Stimulated activated memory B cell treated with anti-CD40 and anti-IgM and Interleukin-4, amounts not matched to agents 10 μg/mL and 1 μg/mL and 100 μg/mL, for 72 hours (primary cell): ENCODE results near the gene WDR70.
"Not testable (repeated sequence)": the region's sequence is repeated elsewhere in the genome, so short reads cannot be mapped to it uniquely, and the experiment has no call there.

Experiments
- ATAC-seq: fragments of 150-1000 bp; cut with Tn5 transposase; 2 replicates; pipeline ENCODE4 v1.10.0; 2021
- H3K27ac Mint-ChIP-seq: one replicate; pipeline ENCODE4 v1.8.0; 2022; ENCODE audit warnings: mild to moderate bottlenecking, mixed read lengths
- H3K27me3 Mint-ChIP-seq: one replicate; pipeline ENCODE4 v1.8.0; 2022; ENCODE audit warnings: mixed read lengths
- H3K36me3 Mint-ChIP-seq: one replicate; pipeline ENCODE4 v1.8.0; 2022; ENCODE audit warnings: mixed read lengths
- H3K4me1 Mint-ChIP-seq: one replicate; pipeline ENCODE4 v1.8.0; 2022; ENCODE audit warnings: mixed read lengths
- H3K4me3 Mint-ChIP-seq: one replicate; pipeline ENCODE4 v1.8.0; 2022; ENCODE audit warnings: mild to moderate bottlenecking, moderate library complexity, mixed read lengths
- H3K9me3 Mint-ChIP-seq: one replicate; pipeline ENCODE4 v1.8.0; 2022; ENCODE audit warnings: mixed read lengths

WDR70 gene

GRCh38 chr5:37567566-37567965 lies 188.4 kb downstream of the WDR70 start:
- no peak for ATAC-seq
- Mint-ChIP-seq H3K4me1 (no peaks in the 10 kb centered on the region), H3K4me3 (no peak overlapping the region), H3K9me3 (no peaks in the 10 kb centered on the region), H3K36me3 (peaks cover under 1% of the 10 kb centered on the region), H3K27ac (no peak overlapping the region), H3K27me3 (no peaks in the 10 kb centered on the region)

- Mint-ChIP-seq H3K27me3 (no peaks in the 10 kb centered on the region), H3K27ac (no peak overlapping the region), H3K4me1 (no peaks in the 10 kb centered on the region), H3K4me3 (no peak overlapping the region), H3K9me3 (no peaks in the 10 kb centered on the region), H3K36me3 (peaks cover 7% of the 10 kb centered on the region)
- ATAC-seq: no peak
Measured at GRCh38 chr5:37568018-37568753, 189.1 kb downstream of the WDR70 start.

GRCh38 chr5:37568893-37569292 lies 189.8 kb downstream of the WDR70 start:
- Mint-ChIP-seq H3K27me3 (no peaks in the 10 kb centered on the region), H3K36me3 (peaks cover 14% of the 10 kb centered on the region), H3K9me3 (no peaks in the 10 kb centered on the region), H3K4me1 (no peaks in the 10 kb centered on the region), H3K4me3 (no peak overlapping the region), H3K27ac (no peak overlapping the region)
- no peak for ATAC-seq

GRCh38 chr5:37569466-37569865 lies 190.3 kb downstream of the WDR70 start:
- Mint-ChIP-seq H3K4me3 (no peak overlapping the region), H3K4me1 (peaks cover under 1% of the 10 kb centered on the region), H3K27ac (no peak overlapping the region), H3K36me3 (peaks cover 17% of the 10 kb centered on the region), H3K9me3 (no peaks in the 10 kb centered on the region), H3K27me3 (no peaks in the 10 kb centered on the region)
- no peak for ATAC-seq

GRCh38 chr5:37570597-37570996 lies 191.5 kb downstream of the WDR70 start:
- Mint-ChIP-seq H3K4me1 (peaks cover 5% of the 10 kb centered on the region), H3K27ac (no peak overlapping the region), H3K4me3 (no peak overlapping the region), H3K27me3 (no peaks in the 10 kb centered on the region), H3K36me3 (peaks cover 22% of the 10 kb centered on the region), H3K9me3 (no peaks in the 10 kb centered on the region)
- ATAC-seq: no peak

GRCh38 chr5:37571985-37572384 lies 192.9 kb downstream of the WDR70 start:
- H3K27me3 Mint-ChIP-seq: no peaks in the 10 kb centered on the region
- H3K9me3 Mint-ChIP-seq: no peaks in the 10 kb centered on the region
- peaks cover 22% of the 10 kb centered on the region for H3K36me3 Mint-ChIP-seq
- no peak overlapping the region for H3K27ac Mint-ChIP-seq
- no peak overlapping the region for H3K4me3 Mint-ChIP-seq
- ATAC-seq: no peak
- H3K4me1 Mint-ChIP-seq: peaks cover 5% of the 10 kb centered on the region

GRCh38 chr5:37575541-37576489 lies 196.7 kb downstream of the WDR70 start:
- H3K4me3 Mint-ChIP-seq: no peak overlapping the region
- no peaks in the 10 kb centered on the region for H3K9me3 Mint-ChIP-seq
- no peak overlapping the region for H3K27ac Mint-ChIP-seq
- H3K27me3 Mint-ChIP-seq: no peaks in the 10 kb centered on the region
- H3K4me1 Mint-ChIP-seq: peaks cover 5% of the 10 kb centered on the region
- peaks cover 27% of the 10 kb centered on the region for H3K36me3 Mint-ChIP-seq
- no peak for ATAC-seq

GRCh38 chr5:37576552-37576951 lies 197.4 kb downstream of the WDR70 start:
- Mint-ChIP-seq H3K9me3 (no peaks in the 10 kb centered on the region), H3K36me3 (peaks cover 27% of the 10 kb centered on the region), H3K4me1 (peaks cover 5% of the 10 kb centered on the region), H3K27me3 (no peaks in the 10 kb centered on the region), H3K4me3 (no peak overlapping the region), H3K27ac (no peak overlapping the region)
- no peak for ATAC-seq

- no peaks in the 10 kb centered on the region for H3K9me3 Mint-ChIP-seq
- H3K4me1 Mint-ChIP-seq: peaks cover 5% of the 10 kb centered on the region
- peaks cover 20% of the 10 kb centered on the region for H3K36me3 Mint-ChIP-seq
- no peak for ATAC-seq
- H3K27me3 Mint-ChIP-seq: no peaks in the 10 kb centered on the region
- no peak overlapping the region for H3K27ac Mint-ChIP-seq
- no peak overlapping the region for H3K4me3 Mint-ChIP-seq
Measured at GRCh38 chr5:37578176-37578575, 199.1 kb downstream of the WDR70 start.

GRCh38 chr5:37580106-37580505 lies 201.0 kb downstream of the WDR70 start:
- Mint-ChIP-seq H3K27ac (no peak overlapping the region), H3K4me3 (no peak overlapping the region), H3K36me3 (peaks cover 5% of the 10 kb centered on the region), H3K9me3 (no peaks in the 10 kb centered on the region), H3K27me3 (no peaks in the 10 kb centered on the region), H3K4me1 (no peaks in the 10 kb centered on the region)
- no peak for ATAC-seq

- Mint-ChIP-seq H3K4me1 (no peaks in the 10 kb centered on the region), H3K4me3 (no peak overlapping the region)
Measured at GRCh38 chr5:37582202-37582601, 203.1 kb downstream of the WDR70 start.

GRCh38 chr5:37593292-37593691 lies 214.2 kb downstream of the WDR70 start:
- H3K36me3 Mint-ChIP-seq: peaks cover 46% of the 10 kb centered on the region
- not testable (repeated sequence) for H3K27me3 Mint-ChIP-seq, ATAC-seq, H3K27ac Mint-ChIP-seq, H3K9me3 Mint-ChIP-seq, H3K4me1 Mint-ChIP-seq, H3K4me3 Mint-ChIP-seq

More at GRCh38 chr5:37582202-37582601, 203.1 kb downstream of the WDR70 start:
- Mint-ChIP-seq H3K27me3 (no peaks in the 10 kb centered on the region), H3K27ac (no peak overlapping the region), H3K36me3 (peaks cover 5% of the 10 kb centered on the region), H3K9me3 (no peaks in the 10 kb centered on the region)
- no peak for ATAC-seq

GRCh38 chr5:37594864-37595263 lies 215.7 kb downstream of the WDR70 start:
- peaks cover 56% of the 10 kb centered on the region for H3K36me3 Mint-ChIP-seq
- H3K27ac Mint-ChIP-seq, ATAC-seq, H3K4me1 Mint-ChIP-seq, H3K27me3 Mint-ChIP-seq, H3K4me3 Mint-ChIP-seq, H3K9me3 Mint-ChIP-seq: not testable (repeated sequence)

- no peak overlapping the region for H3K4me3 Mint-ChIP-seq
- no peaks in the 10 kb centered on the region for H3K27me3 Mint-ChIP-seq
- no peak for ATAC-seq
- H3K36me3 Mint-ChIP-seq: peaks cover 56% of the 10 kb centered on the region
- peaks cover 7% of the 10 kb centered on the region for H3K9me3 Mint-ChIP-seq
- H3K27ac Mint-ChIP-seq: no peak overlapping the region
- peaks cover 8% of the 10 kb centered on the region for H3K4me1 Mint-ChIP-seq
Measured at GRCh38 chr5:37598733-37599132, 219.6 kb downstream of the WDR70 start.

- no peak overlapping the region for H3K27ac Mint-ChIP-seq
- ATAC-seq: no peak
- peaks cover 7% of the 10 kb centered on the region for H3K9me3 Mint-ChIP-seq
- no peaks in the 10 kb centered on the region for H3K27me3 Mint-ChIP-seq
- H3K36me3 Mint-ChIP-seq: peaks cover 50% of the 10 kb centered on the region
- H3K4me3 Mint-ChIP-seq: no peak overlapping the region
- H3K4me1 Mint-ChIP-seq: no peaks in the 10 kb centered on the region
Measured at GRCh38 chr5:37601163-37601562, 222.0 kb downstream of the WDR70 start.

- H3K4me1 Mint-ChIP-seq: no peaks in the 10 kb centered on the region
- H3K27ac Mint-ChIP-seq: no peak overlapping the region
Measured at GRCh38 chr5:37603072-37603471, 224.0 kb downstream of the WDR70 start.

More at GRCh38 chr5:37603072-37603471, 224.0 kb downstream of the WDR70 start:
- peaks cover 41% of the 10 kb centered on the region for H3K36me3 Mint-ChIP-seq
- no peak overlapping the region for H3K4me3 Mint-ChIP-seq
- peaks cover 7% of the 10 kb centered on the region for H3K9me3 Mint-ChIP-seq
- no peaks in the 10 kb centered on the region for H3K27me3 Mint-ChIP-seq
- no peak for ATAC-seq
